GM18870 (cell line): ENCODE measurements around the gene FBH1.
"Not testable (repeated sequence)": the region's sequence is repeated elsewhere in the genome, so short reads cannot be mapped to it uniquely, and the experiment has no call there.

Experiments
- ATAC-seq: cut with Tn5 transposase; IDR thresholded peaks from one replicate; pipeline ENCODE4 v1.9.1; 2021; ENCODE audit warnings: moderate library complexity; ENCODE audit not compliant: unreplicated experiment

Gene FBH1

DNA sequence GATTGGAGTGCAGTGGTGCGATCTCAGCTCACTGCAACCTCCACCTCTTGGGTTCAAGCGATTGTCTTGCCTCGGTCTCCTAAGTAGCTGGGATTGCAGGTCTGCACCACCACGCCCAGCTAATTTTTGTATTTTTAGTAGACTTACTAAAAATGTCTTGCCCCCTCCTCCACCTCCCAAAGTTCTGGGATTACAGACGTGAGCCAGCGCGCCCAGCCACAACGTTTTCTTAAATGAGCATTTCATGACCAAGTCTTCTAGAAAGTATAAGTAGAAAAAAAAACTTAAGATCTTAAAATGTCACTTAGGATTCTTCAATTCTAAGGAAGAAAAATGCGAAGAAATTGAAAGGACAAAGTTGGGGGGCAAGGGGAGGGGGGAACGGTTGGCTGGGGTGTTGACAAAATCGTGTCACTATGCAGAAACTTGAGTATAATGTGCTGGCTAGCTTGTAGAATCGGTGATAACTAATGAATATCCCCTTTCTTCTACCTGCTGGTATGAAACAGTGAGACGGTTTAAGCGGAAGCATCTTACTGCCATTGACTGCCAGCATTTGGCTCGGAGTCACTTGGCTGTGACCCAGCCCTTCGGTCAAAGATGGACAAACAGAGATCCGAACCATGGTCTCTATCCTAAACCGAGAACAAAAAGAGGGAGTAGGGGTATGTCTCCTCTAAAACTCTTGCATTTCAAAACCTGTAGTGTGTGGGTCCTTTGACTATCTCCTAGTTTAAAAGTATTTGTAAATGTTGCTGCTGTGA lies 12.7 kb downstream of the FBH1 start:
- no peak for ATAC-seq

DNA sequence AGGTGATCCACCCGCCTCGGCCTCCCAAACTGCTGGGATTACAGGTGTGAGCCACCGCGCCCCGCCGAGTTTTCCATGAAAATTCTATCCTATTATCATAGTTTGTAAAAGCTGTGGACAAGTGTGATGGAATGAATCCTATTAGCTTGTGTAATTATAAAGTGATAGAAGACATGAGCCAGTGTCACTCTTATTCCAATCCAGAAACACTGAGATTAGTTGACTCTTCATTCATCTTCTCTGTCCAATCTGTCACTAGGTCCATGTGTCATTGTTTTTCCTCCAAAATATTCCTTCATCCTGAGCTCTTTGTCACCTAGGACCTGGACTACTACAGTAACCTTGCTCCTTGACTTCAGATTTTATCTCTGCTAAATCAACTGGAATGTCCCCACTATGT lies 13.5 kb downstream of the FBH1 start:
- ATAC-seq: no peak

DNA sequence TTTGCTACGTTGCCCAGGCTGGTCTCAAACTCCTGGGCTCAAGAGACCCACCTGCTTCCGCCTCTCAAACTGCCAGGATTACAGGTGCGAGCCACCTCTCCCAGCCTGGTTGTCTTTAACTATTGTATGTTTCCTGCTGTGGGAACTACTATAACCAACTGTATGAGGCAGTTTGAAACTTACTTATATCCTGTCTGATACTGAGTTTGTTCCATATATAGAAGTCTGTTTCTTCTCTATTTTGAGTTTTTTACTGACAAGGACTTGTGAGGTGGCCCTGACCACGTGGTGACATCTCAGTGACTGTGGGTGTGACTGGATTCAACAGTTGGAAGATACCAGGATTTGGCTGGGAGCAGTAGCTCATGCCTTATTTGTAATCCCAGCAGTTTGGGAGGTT lies 14.2 kb downstream of the FBH1 start:
- peak; percentile 98 for ATAC-seq

DNA sequence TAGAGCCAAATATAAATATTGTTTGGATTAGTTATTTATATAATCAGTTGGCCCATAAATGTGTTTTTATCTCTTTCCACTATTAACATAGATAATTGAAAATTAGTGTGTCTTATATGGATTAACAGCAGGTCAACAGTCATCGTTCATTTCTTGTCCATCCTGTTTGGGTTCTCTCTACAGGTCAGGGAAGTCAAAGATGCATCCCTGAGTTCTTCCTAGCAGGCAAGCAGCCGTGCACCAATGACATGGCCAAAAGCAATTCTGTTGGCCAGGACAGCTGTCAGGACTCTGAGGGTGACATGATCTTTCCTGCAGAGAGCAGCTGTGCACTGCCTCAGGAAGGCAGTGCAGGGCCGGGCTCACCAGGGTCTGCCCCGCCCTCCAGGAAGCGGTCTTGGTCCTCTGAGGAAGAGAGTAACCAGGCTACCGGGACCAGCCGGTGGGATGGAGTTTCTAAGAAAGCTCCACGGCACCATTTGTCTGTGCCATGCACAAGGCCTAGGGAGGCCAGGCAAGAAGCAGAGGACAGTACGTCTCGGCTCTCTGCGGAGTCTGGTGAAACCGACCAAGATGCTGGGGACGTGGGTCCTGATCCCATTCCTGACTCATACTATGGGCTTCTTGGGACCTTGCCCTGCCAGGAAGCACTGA lies 15.9 kb downstream of the FBH1 start:
- ATAC-seq: no peak

DNA sequence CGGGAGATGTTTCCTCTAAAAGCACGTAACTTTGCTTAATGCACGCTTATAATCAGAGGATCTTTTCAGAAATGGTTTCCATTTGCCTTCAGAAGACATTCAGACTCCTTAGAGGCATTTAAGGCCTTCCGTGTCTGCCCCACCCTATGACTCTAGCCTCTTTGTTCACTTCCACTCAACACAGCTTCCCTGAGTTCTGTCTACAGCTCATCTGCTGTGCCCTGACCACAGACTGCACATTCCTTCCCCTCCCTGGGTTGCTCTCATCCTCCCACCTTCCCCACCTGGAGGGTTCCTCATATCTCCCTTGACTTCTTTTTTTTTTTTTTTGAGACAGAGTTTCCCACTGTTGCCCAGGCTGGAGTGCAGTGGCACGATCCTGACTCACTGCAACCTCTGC lies 16.6 kb downstream of the FBH1 start:
- no peak for ATAC-seq

DNA sequence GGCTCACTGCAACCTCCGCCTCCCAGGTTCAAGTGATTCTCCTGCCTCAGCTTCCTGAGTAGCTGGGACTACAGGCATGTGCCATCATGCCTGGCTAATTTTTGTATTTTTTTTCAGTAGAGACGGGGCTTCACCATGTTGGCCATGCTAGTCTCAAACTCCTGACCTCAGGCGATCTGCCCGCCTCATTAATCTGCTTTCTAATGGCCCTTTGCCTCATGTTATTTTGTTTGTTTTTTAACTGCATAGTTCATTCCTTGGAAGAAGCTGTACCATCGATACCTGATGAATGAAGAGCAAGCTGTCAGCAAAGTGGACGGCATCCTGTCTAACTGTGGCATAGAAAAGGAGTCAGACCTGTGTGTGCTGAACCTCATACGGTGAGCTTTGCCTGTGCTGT lies 18.6 kb downstream of the FBH1 start:
- not testable (repeated sequence) for ATAC-seq

DNA sequence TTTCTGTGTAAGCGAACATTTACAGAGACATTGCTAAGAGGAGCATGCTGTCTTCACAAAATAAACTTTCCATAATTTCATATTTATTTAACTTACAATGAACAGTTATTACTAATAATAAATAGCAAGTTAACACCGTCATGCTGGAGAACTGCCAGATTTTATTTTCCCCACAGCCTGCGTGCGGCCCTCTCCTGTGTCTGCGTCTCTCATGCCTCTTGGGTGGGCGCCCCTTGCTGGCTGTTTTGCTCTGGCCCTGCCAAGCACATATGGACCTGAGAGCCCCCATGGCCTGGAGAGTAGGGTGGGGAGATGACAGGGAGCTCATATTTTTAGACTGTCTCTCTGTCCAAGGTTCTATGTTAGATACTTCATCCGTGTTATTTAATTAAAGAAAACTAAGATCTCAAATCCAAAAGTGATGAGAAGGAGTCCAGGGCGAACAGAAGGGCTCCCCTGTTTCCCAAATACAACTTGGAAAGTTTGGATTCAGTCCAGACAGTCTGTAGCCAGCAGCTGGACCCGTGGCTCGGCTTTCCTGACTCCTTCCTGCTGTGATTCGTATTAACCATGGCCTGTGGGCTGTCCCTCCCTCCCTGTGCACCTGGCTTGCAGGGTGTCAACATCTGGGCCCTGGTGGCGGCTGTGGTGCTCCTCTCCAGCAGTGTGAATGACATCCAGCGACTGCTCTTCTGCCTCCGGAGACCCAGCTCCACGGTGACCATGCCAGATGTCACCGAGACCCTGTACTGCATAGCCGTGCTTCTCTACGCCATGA lies 20.5 kb downstream of the FBH1 start:
- ATAC-seq: no peak

DNA sequence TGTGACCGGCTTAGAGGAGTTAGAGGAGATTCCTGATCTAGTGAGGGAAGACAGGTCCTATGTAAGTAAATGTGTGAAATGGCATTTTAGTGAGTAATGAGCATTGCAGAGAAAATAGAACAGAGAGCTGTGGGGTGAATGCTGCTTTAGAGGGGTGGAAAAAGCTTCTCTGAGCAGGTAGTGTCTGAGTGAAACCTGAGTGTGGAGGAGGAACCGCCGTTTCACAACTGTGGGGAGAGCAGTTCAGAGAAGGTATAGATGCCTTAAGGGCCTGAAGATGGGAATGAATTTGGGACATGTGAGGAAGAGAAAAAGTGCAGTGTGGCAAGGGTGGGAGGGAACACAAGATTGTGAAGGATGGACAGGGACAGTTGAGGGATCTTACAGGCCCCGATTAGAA lies 21.6 kb downstream of the FBH1 start:
- no peak for ATAC-seq

DNA sequence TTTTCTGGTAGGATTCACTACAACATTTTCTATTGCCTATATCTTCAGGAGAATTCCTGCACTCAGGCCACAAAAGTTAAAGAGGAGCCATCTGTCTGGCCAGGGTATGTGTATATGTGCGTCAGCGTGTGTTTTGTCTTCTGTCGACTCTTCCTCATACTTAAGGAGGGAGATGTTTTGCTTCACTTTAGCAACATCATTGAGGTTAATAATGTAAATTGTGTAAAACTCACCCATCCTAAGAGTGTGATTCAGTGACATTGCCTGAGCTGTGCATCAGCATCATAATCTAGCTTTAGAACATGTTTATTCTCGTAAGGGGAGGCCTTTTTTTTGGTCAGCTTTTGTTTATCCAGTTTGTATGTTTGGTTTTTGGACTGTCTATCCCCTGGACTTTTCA lies 23.7 kb downstream of the FBH1 start:
- no peak for ATAC-seq

DNA sequence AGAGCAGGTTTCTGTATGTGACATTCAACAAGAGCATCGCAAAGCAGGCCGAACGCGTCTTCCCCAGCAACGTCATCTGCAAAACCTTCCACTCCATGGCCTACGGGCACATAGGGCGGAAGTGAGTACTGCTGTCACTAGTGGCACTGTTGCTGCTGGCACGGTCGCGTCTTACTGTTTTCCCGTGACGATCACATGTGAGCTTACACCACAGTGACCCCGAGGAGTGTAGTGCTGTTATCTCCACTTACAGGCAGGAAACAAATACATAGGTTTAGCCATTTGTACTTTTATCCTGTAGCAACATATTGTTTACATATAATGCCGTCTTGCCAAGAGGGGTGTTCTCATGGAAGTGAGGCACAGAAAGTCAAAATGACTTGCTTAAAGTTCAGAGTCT lies 25.4 kb downstream of the FBH1 start:
- no peak for ATAC-seq

DNA sequence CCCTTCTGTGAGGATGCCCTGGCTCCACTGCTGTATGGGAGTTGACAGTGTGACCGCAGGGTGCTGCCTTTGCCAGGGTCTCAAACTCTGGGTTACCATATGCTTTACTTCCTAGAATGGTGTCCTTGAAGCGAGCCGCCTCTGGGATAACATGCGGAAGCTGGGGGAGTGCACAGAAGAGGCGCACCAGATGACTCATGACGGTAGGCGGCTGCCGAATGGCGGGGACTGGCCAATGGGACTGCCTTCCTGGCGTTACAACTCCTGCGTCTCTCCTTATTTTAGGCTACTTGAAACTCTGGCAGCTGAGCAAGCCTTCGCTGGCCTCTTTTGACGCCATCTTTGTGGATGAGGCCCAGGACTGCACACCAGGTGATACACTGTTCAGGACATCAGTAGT lies 27.3 kb downstream of the FBH1 start:
- no peak for ATAC-seq

DNA sequence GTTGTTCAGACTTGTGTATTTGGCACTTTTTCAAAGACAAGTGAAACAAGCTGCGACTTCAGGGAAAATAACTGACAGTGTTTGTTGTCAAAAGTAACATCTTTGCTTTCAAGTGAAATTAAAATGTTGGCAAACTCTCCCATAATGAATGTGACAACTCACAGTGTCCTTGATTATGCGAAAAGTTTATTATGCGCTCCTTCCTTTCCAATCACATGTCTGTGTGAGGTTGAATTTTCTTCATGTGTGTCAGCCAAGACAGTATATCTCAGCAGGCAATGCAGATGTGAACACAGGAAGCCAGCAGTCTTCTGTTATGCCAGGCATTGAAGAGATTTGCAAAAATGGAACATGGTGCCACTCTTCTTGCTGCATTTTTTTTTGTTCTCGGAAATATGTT lies 28.7 kb downstream of the FBH1 start:
- no peak for ATAC-seq

DNA sequence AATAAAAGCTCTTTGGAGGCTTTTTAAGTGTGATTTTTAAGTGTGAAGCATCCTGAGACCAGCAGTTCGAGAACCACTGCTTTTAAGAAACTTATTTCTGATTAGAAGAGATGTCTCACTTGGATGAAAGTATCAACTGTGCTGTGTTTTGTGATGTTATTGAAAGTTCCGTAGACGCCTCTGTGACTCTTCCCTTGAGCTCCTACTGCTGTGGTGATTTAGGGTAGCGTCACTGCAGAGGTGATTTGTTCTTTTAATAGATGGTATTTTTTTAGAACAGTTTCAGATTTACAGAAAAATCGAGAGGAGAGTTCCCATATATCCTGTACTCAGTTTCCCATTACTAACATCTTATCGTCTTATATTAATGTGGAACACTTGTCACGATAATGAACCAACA lies 29.5 kb downstream of the FBH1 start:
- no peak for ATAC-seq

DNA sequence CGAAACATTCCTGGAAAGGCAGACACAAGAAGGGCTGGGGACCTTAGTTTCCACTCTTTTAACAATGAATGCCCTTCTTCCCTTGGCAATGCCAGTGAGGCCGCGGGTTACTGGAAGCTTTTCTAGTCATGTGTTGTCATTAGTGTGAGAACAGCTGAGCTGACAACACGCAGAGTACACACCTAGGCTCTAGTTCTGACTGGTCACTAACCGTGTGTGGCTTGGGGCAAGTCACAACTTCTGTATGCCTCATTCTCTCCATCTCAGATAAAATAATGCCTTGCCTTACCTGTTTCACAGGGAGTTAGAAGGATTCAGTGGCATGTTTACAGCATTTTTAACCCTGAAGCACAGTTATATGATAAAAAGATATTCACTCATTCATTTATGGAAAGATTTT lies 31.7 kb downstream of the FBH1 start:
- no peak for ATAC-seq

DNA sequence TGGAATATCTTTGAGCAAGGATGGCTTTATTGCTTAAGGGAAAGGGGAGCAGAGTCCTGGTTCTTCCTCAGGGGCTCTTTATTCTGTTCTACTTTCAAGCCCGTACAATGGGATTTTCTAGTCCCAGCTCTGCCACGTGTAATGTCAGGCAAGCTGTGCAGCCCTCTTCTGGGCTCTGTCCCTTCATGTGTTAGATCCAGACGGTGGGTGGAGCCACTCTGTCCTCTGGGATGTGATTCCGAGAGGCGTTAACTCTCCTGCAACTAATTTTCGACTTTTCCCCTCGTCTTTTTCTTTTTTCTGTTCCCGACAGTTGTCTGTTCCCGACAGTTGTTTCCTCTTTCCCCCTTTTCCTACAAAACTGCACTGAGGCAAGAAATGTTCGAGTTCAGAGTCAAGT lies 34.8 kb downstream of the FBH1 start:
- ATAC-seq: no peak

DNA sequence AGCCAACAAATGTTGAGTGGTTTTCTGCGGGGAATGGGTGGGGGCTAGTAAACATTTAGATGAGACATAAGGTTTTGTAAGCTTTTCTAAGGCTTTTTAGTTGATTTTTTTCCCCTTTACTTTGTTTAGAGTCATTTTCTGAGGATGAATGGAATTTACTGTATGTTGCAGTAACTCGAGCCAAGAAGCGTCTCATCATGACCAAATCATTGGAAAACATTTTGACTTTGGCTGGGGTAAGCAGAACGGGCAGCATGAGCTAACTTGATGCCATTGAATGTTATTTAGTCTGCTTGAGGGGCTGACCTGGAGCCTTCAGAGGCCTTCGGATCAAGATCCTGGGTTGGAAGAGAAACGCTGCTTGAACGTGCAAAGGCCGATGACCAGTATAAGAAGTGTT lies 37.3 kb downstream of the FBH1 start:
- ATAC-seq: no peak

DNA sequence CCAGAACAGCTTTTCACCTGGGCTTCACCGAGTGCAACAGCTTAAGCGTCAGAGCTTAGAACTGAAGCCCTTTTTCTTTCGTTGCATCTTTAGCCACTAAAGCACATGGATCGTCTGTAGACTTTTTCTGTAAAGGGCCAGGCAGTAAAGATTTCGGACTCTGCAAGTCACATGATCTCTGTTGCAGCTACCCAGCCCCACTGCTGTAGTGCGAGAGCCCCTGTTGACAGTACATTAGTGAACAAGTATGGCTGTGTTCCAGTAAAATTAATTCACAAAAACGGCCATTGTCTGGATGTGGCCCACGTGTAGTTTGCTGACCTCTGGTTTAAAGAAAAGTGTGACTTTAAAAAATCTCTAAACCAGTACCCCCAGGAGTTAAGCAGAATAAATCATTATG lies 39.4 kb downstream of the FBH1 start:
- no peak for ATAC-seq

DNA sequence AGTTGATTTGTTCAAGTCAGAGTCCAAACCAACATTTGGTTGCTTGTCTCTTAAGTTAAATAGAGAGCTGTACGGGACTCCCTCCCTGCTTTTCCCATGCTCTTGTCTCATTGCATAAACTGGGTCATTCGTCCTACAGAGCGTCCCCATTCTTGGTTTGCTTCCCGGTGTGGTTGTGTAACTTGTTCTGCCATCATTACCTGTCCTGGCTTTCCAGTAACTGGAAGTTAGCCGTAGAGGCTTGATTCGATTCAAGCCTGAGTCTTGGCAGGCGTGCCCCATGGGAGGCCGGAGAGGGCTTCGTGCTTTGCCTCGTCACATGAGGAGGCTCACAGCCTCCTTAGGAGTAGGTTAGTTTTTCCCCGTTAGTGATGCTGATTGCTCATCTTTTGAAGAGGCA lies 40.2 kb downstream of the FBH1 start:
- no peak for ATAC-seq

DNA sequence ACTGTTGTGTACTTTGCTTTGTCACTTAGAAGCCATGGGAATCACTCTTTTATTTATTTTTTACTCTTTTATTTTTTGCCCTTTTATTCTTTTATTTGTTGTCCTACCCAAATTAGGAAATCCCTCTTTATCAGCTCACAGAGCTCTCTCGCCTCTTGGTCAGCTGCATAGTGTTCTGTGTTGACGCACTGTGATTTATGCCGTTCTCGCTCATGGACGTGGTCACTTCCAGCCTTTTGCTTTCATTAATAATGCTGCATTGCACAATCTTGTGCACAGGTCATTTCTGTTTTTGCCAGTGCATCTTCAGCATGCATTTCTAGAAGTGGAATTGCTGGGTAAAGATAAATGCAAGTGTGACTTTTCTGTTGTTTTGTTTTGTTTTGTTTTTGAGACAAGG lies 42.3 kb downstream of the FBH1 start:
- no peak for ATAC-seq

DNA sequence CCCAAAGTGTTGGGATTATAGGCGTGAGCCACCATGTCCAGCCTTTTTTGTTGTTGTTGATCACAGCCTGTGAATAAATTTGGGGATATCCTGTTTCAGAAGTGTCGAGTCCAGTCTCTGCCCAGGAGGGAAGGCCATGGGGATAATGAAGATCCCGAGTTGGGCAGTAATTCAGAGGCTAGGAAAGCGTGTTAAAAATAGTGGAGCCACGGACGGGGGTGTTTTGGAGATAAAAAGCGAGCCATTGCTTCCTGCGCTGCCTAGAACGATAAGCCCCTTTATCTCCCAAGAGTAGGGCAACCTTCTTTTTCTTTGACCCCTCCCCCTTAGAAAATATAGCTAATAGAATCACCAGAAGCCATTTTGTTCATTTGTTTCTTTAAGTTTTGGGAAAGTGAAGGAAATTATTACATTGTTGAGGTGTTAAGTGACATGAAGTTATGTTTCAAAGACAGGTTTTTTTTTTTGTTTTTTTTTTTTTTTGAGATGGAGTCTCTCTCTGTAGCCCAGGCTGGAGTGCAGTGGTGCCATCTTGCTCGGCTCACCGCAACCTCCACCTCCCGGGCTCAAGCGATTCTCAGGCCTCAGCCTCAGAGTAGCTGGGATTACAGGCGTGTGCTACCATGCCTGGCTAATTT lies 44.0 kb downstream of the FBH1 start:
- ATAC-seq: no peak

DNA sequence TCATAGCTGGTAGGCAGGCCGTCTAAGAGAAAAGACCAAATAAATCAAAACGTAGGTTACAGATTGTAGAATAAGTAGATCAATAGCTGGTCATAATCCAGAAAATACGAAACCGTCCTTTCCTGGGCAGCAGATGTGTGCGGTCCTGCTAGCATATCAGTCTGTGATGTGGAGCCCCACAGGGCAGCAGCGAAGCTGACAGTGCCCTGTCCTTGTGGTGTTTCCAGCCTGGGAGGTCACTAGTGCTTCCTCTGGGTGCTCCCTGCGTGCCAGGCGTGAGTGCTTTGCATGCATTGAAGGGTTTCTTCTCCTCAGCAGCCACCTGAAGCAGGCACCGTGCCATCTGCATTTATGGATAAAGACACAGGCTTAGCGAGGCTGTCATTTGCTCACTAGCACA lies 45.6 kb downstream of the FBH1 start:
- ATAC-seq: no peak

DNA sequence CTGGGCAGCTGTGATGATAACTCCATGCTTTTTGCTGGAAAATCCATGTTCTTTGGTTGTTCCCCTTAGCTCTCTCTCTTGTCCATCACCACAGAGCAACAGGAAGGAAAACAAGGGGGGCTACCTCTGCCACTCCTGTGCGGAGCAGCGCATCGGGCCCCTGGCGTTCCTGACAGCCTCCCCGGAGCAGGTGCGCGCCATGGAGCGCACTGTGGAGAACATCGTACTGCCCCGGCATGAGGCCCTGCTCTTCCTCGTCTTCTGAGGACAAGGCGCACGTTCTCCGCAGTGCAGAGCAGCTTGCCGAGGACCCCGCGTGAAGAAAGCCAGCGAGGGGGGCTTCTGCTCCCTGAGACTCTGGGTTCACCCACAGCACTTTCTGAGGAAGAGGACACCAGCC lies 47.0 kb downstream of the FBH1 start:
- ATAC-seq: no peak
